OCI-LY3 (cell line): ENCODE results near the gene SURF2.

ENCODE experiments used
- CTCF ChIP-seq: fragments of 200-600, 300-600 bp; sonication (generic); IDR thresholded peaks from 2 replicates; pipeline ENCODE4 v1.5.1; 2014; ENCODE audit warnings: antibody characterized with exemption, low read length, low read depth
- EZH2phosphoT487 ChIP-seq: fragments of 200-600 bp; shearing (Covaris generic); IDR thresholded peaks from 2 replicates; pipeline ENCODE4 v1.6.1; 2018; ENCODE audit warnings: antibody characterized with exemption, mixed run types, low read depth

- TF ChIP-seq CTCF = no peak
- no peak for TF ChIP-seq EZH2phosphoT487
These were observed 16.7 kb upstream of the SURF2 start for GRCh38 chr9:133339641-133340040.
